ENCODE results near the gene GOLIM4.

GOLIM4 gene

GRCh38 chr3:167989066-167989465 is 106.7 kb downstream of the GOLIM4 start:
- no peak for DNase-seq (ENCODE audit: low read depth)

GRCh38 chr3:167983583-167983982 is 112.1 kb downstream of the GOLIM4 start:
- no peak for DNase-seq (ENCODE audit: low read depth)

- DNase-seq (ENCODE audit: low read depth): no peak
Observed at GRCh38 chr3:167978486-167978885, 117.2 kb downstream of the GOLIM4 start.

- no peak for DNase-seq (ENCODE audit: low read depth)
Observed at GRCh38 chr3:167978071-167978470, 117.7 kb downstream of the GOLIM4 start.

- no peak for DNase-seq (ENCODE audit: low read depth)
Observed at GRCh38 chr3:167976516-167977361, 119.0 kb downstream of the GOLIM4 start.

- DNase-seq (ENCODE audit: low read depth): no peak
Observed at GRCh38 chr3:167973901-167974300, 121.8 kb downstream of the GOLIM4 start.

- DNase-seq (ENCODE audit: low read depth): no peak
Observed at GRCh38 chr3:167973046-167973445, 122.7 kb downstream of the GOLIM4 start.

- DNase-seq (ENCODE audit: low read depth): no peak
Observed at GRCh38 chr3:167972502-167972901, 123.2 kb downstream of the GOLIM4 start.

- no peak for DNase-seq (ENCODE audit: low read depth)
Observed at GRCh38 chr3:167969548-167969947, 126.2 kb downstream of the GOLIM4 start.

GRCh38 chr3:167967257-167968036 is 128.3 kb downstream of the GOLIM4 start:
- DNase-seq (ENCODE audit: low read depth): no peak
